GM23248 (cell line): ENCODE data around the gene DTNB. TPM values are rescaled to one million over a fixed set of nuclear protein-coding genes. Genes with fewer than 3 reads are reported as not detected.
"Not testable (repeated sequence)": the region's sequence is repeated elsewhere in the genome, so short reads cannot be mapped to it uniquely, and the experiment has no call there.

Experiments
- DNase-seq: peaks from one replicate; pipeline ENCODE4 v3.0.0-alpha.2; 2015
- H2AFZ ChIP-seq: fragments of 200-600 bp; sonication (generic); 2 replicates; pipeline ENCODE4 v1.6.1; 2016; ENCODE audit warnings: antibody characterized with exemption
- H3F3A ChIP-seq: fragments of 200-600 bp; sonication (generic); 2 replicates; pipeline ENCODE4 v1.6.1; 2016; ENCODE audit warnings: mild to moderate bottlenecking, antibody characterized with exemption, mixed run types; ENCODE audit not compliant: insufficient read depth
- H3K27ac ChIP-seq: fragments of 200-600 bp; sonication (generic); 2 replicates; pipeline ENCODE4 v1.5.1; 2016; ENCODE audit warnings: mild to moderate bottlenecking
- H3K27me3 ChIP-seq: fragments of 200-600 bp; sonication (generic); replicated peaks from 2 replicates; pipeline ENCODE4 v1.6.1; 2016; ENCODE audit warnings: mild to moderate bottlenecking; ENCODE audit not compliant: insufficient read depth
- H3K36me3 ChIP-seq: fragments of 200-600 bp; sonication (generic); 2 replicates; pipeline ENCODE4 v1.6.1; 2016; ENCODE audit warnings: low read depth, mild to moderate bottlenecking
- H3K4me1 ChIP-seq: fragments of 200-600 bp; sonication (generic); 2 replicates; pipeline ENCODE4 v1.6.1; 2016; ENCODE audit warnings: mild to moderate bottlenecking; ENCODE audit not compliant: insufficient read depth
- H3K4me2 ChIP-seq: fragments of 200-600 bp; sonication (generic); one replicate; pipeline ENCODE4 v1.6.1; 2016; ENCODE audit warnings: mild to moderate bottlenecking; ENCODE audit not compliant: unreplicated experiment
- H3K4me3 ChIP-seq: fragments of 200-600 bp; sonication (generic); 2 replicates; pipeline ENCODE4 v1.5.1; 2016; ENCODE audit warnings: mild to moderate bottlenecking
- H3K79me2 ChIP-seq: fragments of 200-600 bp; sonication (generic); 2 replicates; pipeline ENCODE4 v1.6.1; 2016; ENCODE audit warnings: mild to moderate bottlenecking; ENCODE audit not compliant: insufficient read depth
- H3K9ac ChIP-seq: fragments of 200-600 bp; sonication (generic); 2 replicates; pipeline ENCODE4 v1.6.1; 2016; ENCODE audit warnings: mild to moderate bottlenecking
- H3K9me2 ChIP-seq: fragments of 200-600 bp; sonication (generic); 2 replicates; pipeline ENCODE4 v1.6.1; 2016; ENCODE audit warnings: mixed run types, mild to moderate bottlenecking, moderate library complexity; ENCODE audit not compliant: insufficient read depth
- H3K9me3 ChIP-seq: fragments of 200-600 bp; sonication (generic); one replicate; pipeline ENCODE4 v1.6.1; 2017; ENCODE audit warnings: low read depth
- H4K20me1 ChIP-seq: fragments of 200-600 bp; sonication (generic); 2 replicates; pipeline ENCODE4 v1.6.0; 2016; ENCODE audit not compliant: insufficient read depth
- EZH2 ChIP-seq: fragments of 200-600 bp; sonication (generic); IDR thresholded peaks from 2 replicates; pipeline ENCODE4 v1.6.1; 2018; ENCODE audit warnings: antibody characterized with exemption, mild to moderate bottlenecking; ENCODE audit not compliant: insufficient read depth, poor library complexity, severe bottlenecking
- EZH2phosphoT487 ChIP-seq: fragments of 200-600 bp; sonication (generic); IDR thresholded peaks from 2 replicates; pipeline ENCODE4 v1.6.1; 2018; ENCODE audit warnings: antibody characterized with exemption, moderate library complexity, mild to moderate bottlenecking, low read depth; ENCODE audit not compliant: insufficient read depth
- WGBS, 2 experiments: methylation state at CpG; one replicate each; pipeline ENCODE4 v1.1.6; 2015 to 2017; ENCODE audit warnings: low lambda C conversion rate in 2 of 2, low coverage in 1 of 2; ENCODE audit errors: missing lambda C conversion rate in 2 of 2; 5-methylcytosine and 5-hydroxymethylcytosine counted together
- in situ Hi-C: fragments of 300-500 bp; cut with MboI; formaldehyde crosslinking; loops from 2 replicates; pipeline ENCODE4 v1.15.0; 2020
- polyA plus RNA-seq: library from polyadenylated mRNA; unstranded; fragments of >200 nt; fragmentation: Nextera tagmentation; extraction: Ambion mirVana; gene quantifications from 2 replicates; pipeline ENCODE4 v1.2.1, GENCODE V29; 2016
- total RNA-seq: library from RNA; depleted of rRNA; stranded (reverse); fragments of >200 nt; shearing (Covaris generic); gene quantifications from 2 replicates; pipeline ENCODE4 v1.2.3, GENCODE V29; 2014

Gene DTNB
- total and polyA plus RNA-seq, 2 experiments from 2014 or later: 1.1 to 4.0 TPM

DNA sequence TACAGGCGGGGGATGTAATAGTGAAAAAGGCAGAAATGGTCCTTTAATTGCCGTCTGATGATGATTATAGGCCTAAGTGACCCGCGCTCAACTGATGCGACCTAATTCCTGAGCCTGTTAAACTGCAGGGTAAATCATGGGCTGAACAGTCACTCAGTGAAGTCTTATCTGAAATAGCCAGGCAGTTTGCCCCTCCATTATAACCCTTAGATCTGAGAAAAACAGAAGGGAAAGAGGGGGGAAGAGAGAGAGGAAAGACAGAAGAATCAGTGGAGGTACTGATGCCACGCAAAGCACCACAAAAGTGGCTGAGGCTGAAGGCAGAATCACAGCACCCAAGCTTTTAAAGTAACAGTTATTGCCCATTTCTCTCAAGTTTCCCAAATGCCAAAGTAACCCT lies 258.6 kb downstream of the DTNB start:
- Histone ChIP-seq H3K79me2 (no peaks in the 10 kb centered on the region), H2AFZ (no peak overlapping the region), H4K20me1 (no peaks in the 10 kb centered on the region), H3K27ac (no peak overlapping the region), H3F3A (no peaks in the 10 kb centered on the region), H3K9me2 (no peaks in the 10 kb centered on the region), H3K9me3 (no peaks in the 10 kb centered on the region), H3K4me2 (no peak overlapping the region), H3K4me3 (no peak overlapping the region), H3K27me3 (no peaks in the 10 kb centered on the region), H3K36me3 (no peaks in the 10 kb centered on the region), H3K9ac (no peak overlapping the region), H3K4me1 (no peaks in the 10 kb centered on the region)
- TF ChIP-seq EZH2phosphoT487 (no peak), EZH2 (no peak)
- DNase-seq: no peak
- in situ Hi-C loops: no loop called here
- WGBS, 2 experiments: 93 to 94% methylated on average over 6 of the region's 6 CpGs

DNA sequence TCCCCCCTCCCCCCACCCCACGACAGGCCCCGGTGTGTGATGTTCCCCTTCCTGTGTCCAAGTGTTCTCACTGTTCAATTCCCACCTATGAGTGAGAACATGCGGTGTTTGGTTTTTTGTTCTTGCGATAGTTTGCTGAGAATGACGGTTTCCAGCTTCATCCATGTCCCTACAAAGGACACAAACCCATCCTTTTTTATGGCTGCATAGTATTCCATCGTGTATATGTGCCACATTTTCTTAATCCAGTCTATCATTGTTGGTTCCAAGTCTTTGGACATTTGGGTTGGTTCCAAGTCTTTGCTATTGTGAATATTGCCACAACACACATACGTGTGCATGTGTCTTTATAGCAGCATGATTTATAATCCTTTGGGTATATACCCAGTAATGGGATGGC lies 260.0 kb downstream of the DTNB start:
- H3K9me3 ChIP-seq, H3K36me3 ChIP-seq, H3K4me1 ChIP-seq, H3K4me2 ChIP-seq, in situ Hi-C loops, H3K9ac ChIP-seq, H2AFZ ChIP-seq, H3F3A ChIP-seq, H3K4me3 ChIP-seq, H3K27ac ChIP-seq, H3K79me2 ChIP-seq, H3K9me2 ChIP-seq, H3K27me3 ChIP-seq, DNase-seq, H4K20me1 ChIP-seq: not testable (repeated sequence)
- whole genome bisulfite sequencing, 2 experiments: 75 to 77% methylated on average over 3 to 7 of the region's 7 CpGs

DNA sequence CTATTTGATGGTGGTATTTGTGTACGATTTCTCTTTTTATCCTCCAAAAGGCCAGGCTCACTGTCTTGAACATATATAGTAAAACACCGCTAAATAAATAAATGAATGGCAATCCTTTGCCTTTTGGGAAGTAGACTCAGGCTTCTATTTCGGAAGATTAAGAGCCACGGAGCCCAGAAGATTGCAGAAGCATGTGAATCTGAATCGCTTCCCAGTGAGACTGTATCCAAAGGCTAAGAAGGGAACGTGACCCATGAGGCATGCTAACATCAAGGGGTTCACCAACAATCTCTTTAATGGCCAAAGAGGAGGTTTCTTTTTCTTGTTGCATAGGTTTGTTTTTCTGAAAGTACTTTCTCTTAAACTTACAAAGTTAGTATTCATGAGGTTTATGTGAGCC lies 261.6 kb downstream of the DTNB start:
- Histone ChIP-seq H3K36me3 (no peaks in the 10 kb centered on the region), H3F3A (no peaks in the 10 kb centered on the region), H3K9me3 (no peaks in the 10 kb centered on the region), H3K27me3 (no peaks in the 10 kb centered on the region), H4K20me1 (no peaks in the 10 kb centered on the region), H3K4me1 (no peaks in the 10 kb centered on the region), H3K4me2 (no peak overlapping the region), H3K27ac (no peak overlapping the region), H3K9ac (no peak overlapping the region), H3K4me3 (no peak overlapping the region), H2AFZ (no peak overlapping the region), H3K9me2 (no peaks in the 10 kb centered on the region), H3K79me2 (no peaks in the 10 kb centered on the region)
- 64 to 78% methylated on average over 6 of the region's 6 CpGs for WGBS, 2 experiments
- no peak for DNase-seq
- in situ Hi-C loops: no loop called here
- TF ChIP-seq EZH2: no peak
- TF ChIP-seq EZH2phosphoT487: no peak

DNA sequence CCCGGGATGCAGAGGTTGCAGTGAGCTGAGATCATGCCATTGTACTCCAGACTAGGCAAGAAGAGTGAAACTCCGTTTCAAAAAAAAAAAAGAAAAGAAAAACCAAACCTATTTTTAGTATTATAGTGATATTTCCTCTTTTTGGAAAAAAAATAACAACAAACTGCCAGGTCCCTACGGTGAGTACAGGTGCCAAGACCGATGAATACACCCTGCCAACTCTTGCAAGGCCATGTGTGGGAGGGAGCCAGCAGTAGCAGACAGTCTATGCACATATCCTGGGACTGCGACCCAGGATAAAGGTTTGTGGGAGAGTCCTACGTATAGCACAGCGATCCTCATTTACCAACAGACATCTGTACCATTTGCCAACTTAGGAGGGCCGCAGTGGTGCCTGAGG lies 262.1 kb downstream of the DTNB start:
- DNase-seq: no peak
- Histone ChIP-seq H2AFZ (no peak overlapping the region), H3K9me2 (no peaks in the 10 kb centered on the region), H3K27me3 (no peaks in the 10 kb centered on the region), H3K27ac (no peak overlapping the region), H3K36me3 (no peaks in the 10 kb centered on the region), H3K9me3 (no peaks in the 10 kb centered on the region), H3K4me3 (no peak overlapping the region), H3K4me1 (no peaks in the 10 kb centered on the region), H3K9ac (no peak overlapping the region), H3K4me2 (no peak overlapping the region), H3F3A (no peaks in the 10 kb centered on the region), H3K79me2 (no peaks in the 10 kb centered on the region), H4K20me1 (no peaks in the 10 kb centered on the region)
- TF ChIP-seq EZH2phosphoT487: no peak
- TF ChIP-seq EZH2: no peak
- 73 to 79% methylated on average over 8 of the region's 8 CpGs for WGBS, 2 experiments
- in situ Hi-C loops: no loop called here

DNA sequence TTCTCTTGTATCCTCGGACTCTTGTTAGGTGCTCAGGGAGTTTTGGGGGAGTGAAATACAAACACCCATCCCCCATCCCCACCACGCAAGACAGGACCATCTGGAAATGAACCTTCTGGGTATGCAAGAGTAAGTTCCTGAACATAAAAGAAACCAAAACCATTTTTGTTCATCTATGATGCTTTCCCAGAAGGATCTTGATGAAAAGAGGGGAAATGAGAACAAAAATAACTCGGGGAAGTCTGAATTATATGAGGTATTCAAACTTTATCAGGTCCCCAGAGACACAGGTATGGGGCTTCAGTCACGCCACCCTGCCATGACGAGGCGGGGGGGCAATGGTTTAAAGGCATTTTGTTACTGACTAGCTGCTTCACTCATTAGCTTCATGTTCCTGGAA lies 263.0 kb downstream of the DTNB start:
- H3K79me2 ChIP-seq: no peaks in the 10 kb centered on the region
- WGBS, 2 experiments: 49% methylated on average over 6 of the region's 6 CpGs
- no peaks in the 10 kb centered on the region for H3K36me3 ChIP-seq
- H4K20me1 ChIP-seq: no peaks in the 10 kb centered on the region
- H3K9ac ChIP-seq: no peak overlapping the region
- no peak for DNase-seq
- TF ChIP-seq EZH2 (no peak), EZH2phosphoT487 (no peak)
- H3K9me2 ChIP-seq: no peaks in the 10 kb centered on the region
- H3K4me3 ChIP-seq: no peak overlapping the region
- no peaks in the 10 kb centered on the region for H3K4me1 ChIP-seq
- H2AFZ ChIP-seq: no peak overlapping the region
- no peaks in the 10 kb centered on the region for H3F3A ChIP-seq
- H3K9me3 ChIP-seq: no peaks in the 10 kb centered on the region
- no peak overlapping the region for H3K27ac ChIP-seq
- H3K4me2 ChIP-seq: no peak overlapping the region
- in situ Hi-C loops: no loop called here
- no peaks in the 10 kb centered on the region for H3K27me3 ChIP-seq
